Jurkat, Clone E6-1 (cell line): ENCODE data around the gene SLC25A5.
A peak's percentile ranks its signal among the peaks of the same experiment; 100 is the strongest.
"Not testable (repeated sequence)": the region's sequence is repeated elsewhere in the genome, so short reads cannot be mapped to it uniquely, and the experiment has no call there.

ENCODE experiments used
- DNase-seq: peaks from one replicate; pipeline ENCODE4 v3.0.0-alpha.2; 2011; ENCODE audit warnings: low read depth, low spot score
- H3K4me3 ChIP-seq: 2 replicates; pipeline ENCODE4 v1.5.1; 2011; ENCODE audit warnings: mild to moderate bottlenecking, low read length, control low read depth, moderate library complexity

The SLC25A5 gene

GRCh38 chrX:119474615-119475388 is 6.6 kb downstream of the SLC25A5 start:
- DNase-seq: no peak
- no peak overlapping the region for H3K4me3 ChIP-seq

DNA sequence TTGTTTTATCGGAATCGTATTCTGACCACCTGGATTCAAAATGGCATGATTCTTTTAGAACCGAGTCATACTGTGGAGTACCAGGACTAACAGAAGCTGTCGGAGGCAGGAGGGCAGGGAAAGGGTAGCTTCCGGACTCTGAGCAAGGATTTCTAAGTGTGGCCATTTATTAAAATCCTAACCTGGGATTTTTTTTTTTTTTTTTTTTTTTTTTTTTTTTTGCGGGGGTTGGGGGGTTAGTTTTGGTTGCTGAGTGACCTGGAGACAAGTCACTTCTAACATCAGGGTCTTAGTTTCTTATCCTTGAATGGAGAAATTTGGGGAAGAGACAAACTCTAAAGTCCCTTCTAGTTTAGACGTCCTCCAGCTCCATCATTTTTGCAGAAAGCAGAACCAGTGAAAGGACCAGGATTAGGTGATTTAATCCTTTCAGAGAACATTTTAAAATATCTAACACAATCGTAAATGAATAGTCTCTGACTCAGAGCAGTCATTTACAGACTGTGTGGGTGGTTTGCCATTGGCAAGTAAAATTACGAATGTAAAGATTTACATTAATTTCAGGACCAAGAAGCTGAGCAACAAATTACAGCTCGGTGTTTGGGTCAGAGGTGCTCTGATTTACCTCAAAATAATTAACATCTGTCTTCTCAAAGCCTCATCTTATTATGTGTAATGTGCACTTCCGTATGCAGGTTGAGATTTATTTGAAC is 7.3 kb downstream of the SLC25A5 start:
- DNase-seq: no peak

GRCh38 chrX:119477812-119478232 is 9.6 kb downstream of the SLC25A5 start:
- DNase-seq: no peak
- H3K4me3 ChIP-seq: no peak overlapping the region

More for the DNA sequence above, 7.3 kb downstream of the SLC25A5 start:
- no peak overlapping the region for H3K4me3 ChIP-seq

GRCh38 chrX:119478504-119478903 is 10.3 kb downstream of the SLC25A5 start:
- no peak for DNase-seq
- H3K4me3 ChIP-seq: no peak overlapping the region

GRCh38 chrX:119479845-119480244 is 11.6 kb downstream of the SLC25A5 start:
- DNase-seq: no peak
- H3K4me3 ChIP-seq: no peak overlapping the region

DNA sequence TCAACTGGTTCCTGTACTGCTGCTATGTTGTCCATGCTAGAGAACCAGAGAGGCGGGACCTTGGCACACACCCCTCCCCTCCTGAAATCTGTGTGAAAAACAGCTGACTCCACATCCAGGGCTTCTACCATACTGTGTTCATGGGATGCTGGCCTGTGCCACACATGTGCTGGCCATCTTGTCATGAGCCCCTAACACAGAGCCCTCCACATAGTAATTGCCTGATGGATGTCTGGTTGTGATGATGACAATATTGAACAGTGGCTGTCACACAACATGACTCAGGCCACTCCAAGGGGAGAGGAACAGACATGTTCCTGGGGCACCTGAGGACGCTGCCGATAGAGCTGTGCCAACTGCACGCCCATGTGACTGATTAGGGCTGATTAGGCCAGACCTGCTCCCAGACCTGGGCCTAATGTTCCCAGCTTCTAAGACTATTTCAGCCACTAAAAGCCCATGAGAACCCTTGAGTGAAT is 13.1 kb downstream of the SLC25A5 start:
- H3K4me3 ChIP-seq: no peak overlapping the region
- no peak for DNase-seq

- DNase-seq: no peak
- no peak overlapping the region for H3K4me3 ChIP-seq
Observed at GRCh38 chrX:119482041-119482440, 13.8 kb downstream of the SLC25A5 start.

DNA sequence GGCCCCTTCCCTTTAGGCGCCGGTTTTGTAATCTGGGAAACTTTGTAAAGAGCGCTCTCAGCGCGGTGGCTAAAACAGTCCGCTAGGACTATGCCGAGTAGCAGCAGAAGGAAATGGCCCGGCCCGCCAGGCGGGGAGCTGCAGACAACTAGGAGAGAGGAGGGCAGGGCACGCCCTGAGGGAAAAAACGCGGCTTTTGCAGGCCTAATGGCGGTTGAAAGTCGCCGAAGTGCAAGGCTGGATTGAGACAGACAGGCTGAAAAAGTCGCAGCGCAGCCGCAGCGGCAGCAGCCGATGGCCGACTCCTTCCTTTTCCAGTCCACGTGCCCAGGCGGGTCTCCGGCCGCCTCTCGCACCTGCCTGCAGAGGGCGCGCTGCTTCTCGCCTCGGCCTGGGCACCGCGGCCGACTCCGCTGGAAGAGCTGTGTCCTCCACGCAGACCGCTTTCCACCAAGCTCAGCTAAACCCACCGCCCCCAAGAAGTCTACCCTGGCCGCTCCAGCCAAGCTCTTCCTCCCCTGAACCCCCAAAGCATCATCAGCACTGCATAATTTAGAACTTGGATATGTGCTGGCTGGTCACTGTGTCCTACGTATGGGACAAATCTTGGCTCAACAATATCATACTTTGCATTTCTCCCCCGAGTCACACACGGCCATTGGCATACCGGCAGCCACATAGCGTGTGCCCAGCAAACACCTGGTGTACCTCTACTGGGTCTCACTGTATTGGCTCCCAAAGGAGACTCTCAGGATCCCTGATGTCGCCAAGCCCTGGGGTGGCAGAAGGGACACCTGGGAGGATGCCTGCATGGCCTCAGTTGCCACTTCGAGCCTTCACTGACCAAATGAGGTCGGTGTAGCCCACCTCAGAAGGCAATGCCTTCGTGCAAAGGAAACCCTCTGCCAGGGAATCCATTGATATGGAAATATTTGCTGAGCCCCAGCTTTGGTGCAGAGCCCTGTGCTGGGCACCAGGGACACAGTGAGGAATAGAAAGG is 14.5 kb downstream of the SLC25A5 start:
- no peak overlapping the region for H3K4me3 ChIP-seq
- DNase-seq: no peak

DNA sequence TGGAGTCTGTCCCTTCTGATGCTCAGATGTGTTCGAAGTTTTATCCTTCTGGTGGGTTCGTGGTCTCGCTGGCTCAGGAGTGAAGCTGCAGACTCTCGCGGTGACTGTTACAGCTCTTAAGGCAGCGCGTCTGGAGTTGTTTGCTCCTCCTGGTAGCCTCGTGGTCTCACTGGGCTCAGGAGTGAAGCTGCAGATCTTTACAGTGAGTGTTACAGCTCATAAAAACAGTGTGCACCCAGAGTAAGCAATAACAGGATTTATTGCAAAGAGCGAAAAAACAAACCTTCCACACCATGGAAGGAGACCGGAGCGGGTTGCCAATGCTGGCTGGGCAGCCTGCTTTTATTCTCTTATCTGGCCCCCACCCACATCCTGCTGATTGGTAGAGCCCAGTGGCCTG is 18.5 kb downstream of the SLC25A5 start:
- DNase-seq: no peak
- H3K4me3 ChIP-seq: no peak overlapping the region

GRCh38 chrX:119487766-119488165 is 19.5 kb downstream of the SLC25A5 start:
- not testable (repeated sequence) for H3K4me3 ChIP-seq, DNase-seq

GRCh38 chrX:119488749-119489148 is 20.5 kb downstream of the SLC25A5 start:
- no peak overlapping the region for H3K4me3 ChIP-seq
- no peak for DNase-seq

GRCh38 chrX:119489212-119490074 is 21.2 kb downstream of the SLC25A5 start:
- H3K4me3 ChIP-seq: no peak overlapping the region
- DNase-seq: no peak

GRCh38 chrX:119492463-119492862 is 24.2 kb downstream of the SLC25A5 start:
- no peak overlapping the region for H3K4me3 ChIP-seq
- no peak for DNase-seq

GRCh38 chrX:119493851-119494495 is 25.7 kb downstream of the SLC25A5 start:
- H3K4me3 ChIP-seq, DNase-seq: not testable (repeated sequence)

DNA sequence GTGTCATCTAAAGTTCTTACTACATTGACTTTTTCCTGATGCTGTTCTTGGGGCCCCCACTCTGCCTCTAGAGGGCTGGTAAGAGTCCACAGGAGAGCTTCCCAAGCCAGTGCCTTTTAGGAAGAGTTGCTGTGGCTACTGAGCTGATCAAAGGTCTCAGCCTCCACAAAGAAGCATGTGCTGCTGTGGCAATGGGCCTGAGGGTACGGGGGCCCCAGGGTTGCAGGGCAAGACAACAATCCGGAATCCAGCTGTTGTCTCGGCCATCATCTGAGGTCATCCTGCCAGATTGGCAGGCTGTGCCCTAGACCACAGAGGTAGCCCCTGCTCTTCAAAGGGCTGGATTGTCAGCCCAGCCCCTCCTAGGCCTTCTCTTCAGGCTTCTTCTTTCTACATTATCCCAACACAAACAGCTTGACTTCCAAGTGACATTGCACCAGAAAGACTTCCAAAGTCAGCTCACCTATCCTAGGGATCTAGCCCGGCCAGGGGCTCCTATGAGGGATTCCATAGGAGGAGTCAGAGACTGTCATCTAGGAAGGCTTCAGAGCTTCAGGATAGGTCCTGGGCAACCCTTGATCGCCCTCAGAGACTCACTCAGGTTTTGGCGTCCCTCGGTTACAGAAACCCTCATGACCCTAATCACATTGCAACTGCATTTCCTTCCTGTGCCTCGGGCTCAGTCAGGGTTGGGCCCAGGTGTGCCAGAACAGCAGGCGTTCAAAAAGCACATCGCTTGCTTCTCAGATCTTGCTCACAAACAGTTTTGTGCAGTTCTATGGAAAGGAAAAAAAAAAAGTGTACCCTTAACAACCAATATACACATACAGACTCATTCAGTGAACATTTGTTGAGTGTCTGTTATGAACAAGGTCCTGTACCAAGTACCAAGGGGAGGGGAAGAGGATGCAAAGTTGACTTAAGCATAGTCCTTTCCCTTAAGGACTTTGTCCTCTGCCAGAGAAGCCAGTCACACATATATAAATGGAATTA is 27.8 kb downstream of the SLC25A5 start:
- peak; percentile 72 for DNase-seq
- no peak overlapping the region; the same call in 1 of the 2 replicates for H3K4me3 ChIP-seq

DNA sequence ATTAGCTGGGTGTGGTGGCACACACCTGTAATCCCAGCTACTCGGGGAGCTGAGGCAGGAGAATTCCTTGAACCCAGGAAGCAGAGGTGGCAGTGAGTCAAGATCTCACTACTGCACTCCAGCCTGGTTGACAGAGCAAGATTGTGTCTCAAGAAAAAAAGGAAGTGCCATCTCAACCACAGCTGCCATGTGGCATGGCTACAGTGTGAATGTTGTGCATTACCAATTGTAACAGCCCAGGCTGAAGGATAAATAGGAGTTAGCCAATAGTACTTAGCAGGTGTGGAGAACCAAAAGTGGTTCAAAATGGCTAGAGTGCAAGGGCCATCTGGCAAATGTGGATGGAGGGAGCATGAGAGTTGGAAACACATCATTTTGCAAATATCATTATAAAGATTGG is 28.9 kb downstream of the SLC25A5 start:
- no peak for DNase-seq
- no peak overlapping the region for H3K4me3 ChIP-seq
